Ramos (cell line): Measurements from ENCODE around the gene ZNF142.

Experiments
- in situ Hi-C: fragments of 300-500 bp; cut with MboI; formaldehyde crosslinking; loops from one replicate; pipeline ENCODE4 v1.14.3; 2022; ENCODE audit warnings: low sequenced_read_pairs; ENCODE audit not compliant: unreplicated experiment

The ZNF142 gene

GRCh38 chr2:218648787-218649100, 10.7 kb downstream of the ZNF142 start:
- in situ Hi-C loops, result no loop called here

GRCh38 chr2:218648088-218648786, 11.2 kb downstream of the ZNF142 start:
- in situ Hi-C loops, result no loop called here

- in situ Hi-C loops, result no loop called here
These were observed 14.3 kb downstream of the ZNF142 start for GRCh38 chr2:218645126-218645525.

- in situ Hi-C loops, result no loop called here
These were observed 14.7 kb downstream of the ZNF142 start for GRCh38 chr2:218644721-218645120.

- in situ Hi-C loops, result no loop called here
These were observed 15.6 kb downstream of the ZNF142 start for GRCh38 chr2:218643751-218644310.

DNA sequence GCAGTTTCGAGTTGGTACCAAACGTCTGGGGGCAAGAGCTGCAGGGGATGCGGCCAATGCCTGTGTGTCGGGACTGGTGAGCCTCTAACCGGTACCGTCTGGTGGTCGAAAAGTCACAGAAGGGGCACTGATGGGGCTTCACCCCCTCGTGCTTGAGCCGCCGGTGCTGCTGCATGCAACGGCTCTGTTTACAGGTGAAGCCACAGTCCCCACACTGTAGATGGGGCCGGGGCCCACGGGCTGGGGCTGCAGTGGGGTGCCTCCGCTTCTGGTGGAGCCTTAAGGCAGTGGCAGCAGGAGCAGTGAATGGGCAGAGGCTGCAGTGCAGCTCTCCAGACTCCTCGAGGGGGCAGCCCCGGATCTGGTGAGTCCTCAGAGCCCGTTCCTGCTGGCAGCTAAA, 16.6 kb downstream of the ZNF142 start:
- in situ Hi-C loops, result no loop called here

- in situ Hi-C loops, result no loop called here
These were observed 17.2 kb downstream of the ZNF142 start for GRCh38 chr2:218642121-218642656.

DNA sequence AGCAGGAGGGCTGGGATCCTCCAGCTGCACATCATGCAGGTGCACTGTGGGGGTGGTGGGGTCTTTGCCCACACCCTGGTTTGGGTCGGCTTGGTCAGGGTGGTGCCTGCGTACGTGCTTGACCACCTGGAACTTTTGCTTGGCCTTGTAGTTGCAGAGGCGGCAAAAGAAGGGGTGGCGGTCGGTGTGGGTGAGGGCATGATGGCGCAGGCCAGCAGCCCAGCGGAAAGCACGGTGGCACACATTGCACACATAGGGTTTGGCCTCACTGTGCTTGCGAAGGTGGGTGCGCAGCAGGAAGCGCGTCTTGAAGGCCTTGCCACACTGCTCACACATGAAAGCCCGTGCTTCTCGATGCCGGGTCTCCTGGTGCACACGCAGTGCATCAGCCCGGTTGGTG, 21.1 kb downstream of the ZNF142 start:
- in situ Hi-C loops, result no loop called here

GRCh38 chr2:218635719-218636118, 23.7 kb downstream of the ZNF142 start:
- in situ Hi-C loops, result no loop called here

- in situ Hi-C loops, result no loop called here
These were observed 27.6 kb downstream of the ZNF142 start for GRCh38 chr2:218631837-218632236.

- in situ Hi-C loops, result no loop called here
These were observed 31.5 kb downstream of the ZNF142 start for GRCh38 chr2:218627939-218628338.

GRCh38 chr2:218626369-218626768, 33.1 kb downstream of the ZNF142 start:
- in situ Hi-C loops, result no loop called here

DNA sequence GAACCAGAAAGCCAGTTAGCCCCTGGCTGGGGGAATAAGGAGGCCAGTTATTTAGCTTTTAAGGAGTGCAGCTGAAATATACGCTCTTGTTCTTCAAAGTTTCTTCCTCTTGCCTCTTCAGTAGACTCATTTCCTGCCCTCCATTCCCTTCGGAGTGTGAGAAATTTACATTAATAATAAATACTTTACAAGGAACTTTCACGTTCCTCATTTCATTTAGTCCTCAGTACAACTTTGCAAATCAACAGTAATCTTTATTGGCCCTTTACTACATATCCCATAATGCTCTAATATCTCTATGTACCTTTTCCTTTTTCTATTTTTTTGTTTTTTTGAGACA, 36.1 kb downstream of the ZNF142 start:
- in situ Hi-C loops, result no loop called here

GRCh38 chr2:218622606-218623365, 36.6 kb downstream of the ZNF142 start:
- in situ Hi-C loops, result no loop called here

GRCh38 chr2:218621007-218621406, 38.4 kb downstream of the ZNF142 start:
- in situ Hi-C loops, result no loop called here

DNA sequence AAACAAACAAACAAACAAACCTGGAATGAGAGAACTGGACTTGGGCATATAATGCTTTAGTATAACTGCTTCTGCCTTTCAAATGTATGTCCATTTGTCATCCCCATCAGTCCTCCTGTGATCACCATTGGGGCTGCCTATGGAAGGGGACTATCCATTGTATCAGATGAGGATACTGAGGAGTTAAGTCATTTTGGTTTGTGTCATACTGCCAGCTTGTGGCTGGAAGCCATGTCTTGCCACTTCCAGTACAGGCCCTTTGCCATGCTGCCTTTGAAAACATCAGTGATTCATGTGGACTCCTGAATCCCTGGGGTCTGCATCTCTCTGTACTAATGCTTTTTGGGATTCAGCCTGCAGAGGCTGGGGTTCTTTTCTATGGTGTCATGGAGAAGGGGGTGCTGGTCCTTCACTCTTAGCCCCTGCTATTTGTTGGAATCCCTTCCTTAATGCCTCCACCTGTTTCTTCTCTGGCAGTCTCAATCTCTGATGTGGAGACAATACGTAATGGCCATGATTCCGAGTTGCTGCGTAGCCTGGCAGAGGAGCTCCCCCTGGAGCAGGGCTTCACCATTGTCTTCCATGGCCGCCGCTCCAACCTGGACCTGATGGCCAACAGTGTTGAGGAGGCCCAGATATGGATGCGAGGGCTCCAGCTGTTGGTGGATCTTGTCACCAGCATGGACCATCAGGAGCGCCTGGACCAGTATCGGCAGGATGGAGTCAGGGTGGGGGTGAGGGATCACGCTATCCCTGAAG, 41.1 kb downstream of the ZNF142 start:
- in situ Hi-C loops, result no loop called here

GRCh38 chr2:218615868-218616315, 43.5 kb downstream of the ZNF142 start:
- in situ Hi-C loops, result no loop called here

DNA sequence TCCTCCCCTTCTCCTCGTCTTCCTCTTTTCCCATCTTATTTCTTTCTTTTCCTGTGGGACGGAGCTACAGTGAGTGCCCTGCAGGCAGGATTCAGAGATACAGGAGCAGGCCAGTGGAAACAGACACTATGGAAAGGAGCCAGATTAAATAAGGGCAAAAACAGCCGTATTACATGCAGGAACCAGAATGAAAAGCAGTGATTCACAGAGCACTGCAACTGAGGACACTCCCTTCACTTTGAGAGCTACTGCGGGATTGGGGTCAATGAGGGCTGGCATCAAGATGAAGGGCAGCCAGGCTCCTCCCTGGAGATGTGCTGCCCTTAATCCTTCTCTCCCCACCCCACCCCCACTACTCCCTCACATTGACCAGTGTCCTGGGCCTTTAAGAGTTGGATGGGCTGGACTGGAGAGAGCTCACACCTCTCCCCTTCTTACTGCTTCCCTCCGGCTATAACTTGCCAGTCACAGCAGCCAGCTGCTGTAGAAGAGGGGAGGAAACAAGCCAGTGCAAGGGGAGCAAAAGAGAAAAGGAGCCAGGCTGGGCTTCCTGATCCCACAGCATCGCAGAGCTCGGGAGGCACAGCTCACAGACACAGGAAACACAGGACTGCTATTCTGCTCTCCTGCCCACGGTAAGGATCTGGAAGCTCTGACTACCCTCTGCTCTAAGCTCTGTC, 51.8 kb downstream of the ZNF142 start, which contains the start of gene PLCD4:
Gene PLCD4, plus strand, starts transcription at position 464 of the 680 bp plus-strand sequence. CDS start 7,841 bp downstream, outside the sequence.
- in situ Hi-C loops, result no loop called here

- in situ Hi-C loops, result no loop called here
These were observed 54.0 kb downstream of the ZNF142 start for GRCh38 chr2:218605432-218605831.
